PFSK-1 (cell line): ENCODE results near the gene ARHGAP4.

ENCODE experiments used
- FOXP2 ChIP-seq: optimal IDR thresholded peaks from 2 replicates; pipeline ENCODE3; 2011; ENCODE audit warnings: borderline replicate concordance, control low read depth, inconsistent platforms; ENCODE audit not compliant: insufficient read depth; ENCODE audit errors: extremely low read length, extremely low read depth
- POLR2AphosphoS5 ChIP-seq: IDR thresholded peaks from 2 replicates; pipeline ENCODE4 v1.6.1; 2012; ENCODE audit warnings: low read depth, mild to moderate bottlenecking, control low read depth, low read length, moderate library complexity
- SIN3A ChIP-seq: IDR thresholded peaks from 2 replicates; pipeline ENCODE4 v1.6.1; 2012; ENCODE audit warnings: mild to moderate bottlenecking, low read length, moderate library complexity, borderline replicate concordance; ENCODE audit not compliant: insufficient read depth
- TAF1 ChIP-seq: IDR thresholded peaks from 2 replicates; pipeline ENCODE4 v1.6.1; 2012; ENCODE audit warnings: low read length, control low read depth, borderline replicate concordance; ENCODE audit not compliant: insufficient read depth
- TF ChIP-seq, protein P1 (sequence below), 2 experiments: IDR thresholded peaks; 2 replicates each; pipeline versions ENCODE4 v1.6.1 to v1.8.0; 2011 to 2012; ENCODE audit warnings: low read depth in 2 of 2, low read length in 2 of 2, control low read depth in 1 of 2, inconsistent platforms in 1 of 2, mild to moderate bottlenecking in 1 of 2, moderate library complexity in 1 of 2; ENCODE audit not compliant: insufficient read depth in 1 of 2

DNA sequence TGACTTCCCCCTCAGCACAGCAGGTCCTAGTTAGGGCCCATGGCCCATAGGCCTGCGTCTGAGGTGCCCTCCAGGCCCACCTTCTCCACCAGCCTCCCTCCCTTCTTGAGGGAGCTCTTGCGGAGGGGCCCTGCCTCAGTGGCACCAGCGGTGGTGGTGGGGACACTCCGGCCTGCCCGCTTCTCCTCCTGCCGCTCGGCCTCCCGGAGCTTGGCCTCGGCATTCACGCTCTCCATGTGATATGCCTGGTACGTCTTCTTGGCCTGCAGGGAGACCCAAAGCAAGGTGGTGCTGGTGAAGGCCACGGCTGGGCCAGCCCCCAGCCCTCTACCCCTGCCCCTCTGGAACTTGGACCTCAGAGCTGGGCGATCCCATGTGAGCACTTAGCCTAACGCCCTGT is 5.5 kb downstream of the ARHGAP4 start:
- TF ChIP-seq SIN3A = no peak
- no peak for TF ChIP-seq POLR2AphosphoS5
- no peak for TF ChIP-seq TAF1
- TF ChIP-seq, protein P1, sequence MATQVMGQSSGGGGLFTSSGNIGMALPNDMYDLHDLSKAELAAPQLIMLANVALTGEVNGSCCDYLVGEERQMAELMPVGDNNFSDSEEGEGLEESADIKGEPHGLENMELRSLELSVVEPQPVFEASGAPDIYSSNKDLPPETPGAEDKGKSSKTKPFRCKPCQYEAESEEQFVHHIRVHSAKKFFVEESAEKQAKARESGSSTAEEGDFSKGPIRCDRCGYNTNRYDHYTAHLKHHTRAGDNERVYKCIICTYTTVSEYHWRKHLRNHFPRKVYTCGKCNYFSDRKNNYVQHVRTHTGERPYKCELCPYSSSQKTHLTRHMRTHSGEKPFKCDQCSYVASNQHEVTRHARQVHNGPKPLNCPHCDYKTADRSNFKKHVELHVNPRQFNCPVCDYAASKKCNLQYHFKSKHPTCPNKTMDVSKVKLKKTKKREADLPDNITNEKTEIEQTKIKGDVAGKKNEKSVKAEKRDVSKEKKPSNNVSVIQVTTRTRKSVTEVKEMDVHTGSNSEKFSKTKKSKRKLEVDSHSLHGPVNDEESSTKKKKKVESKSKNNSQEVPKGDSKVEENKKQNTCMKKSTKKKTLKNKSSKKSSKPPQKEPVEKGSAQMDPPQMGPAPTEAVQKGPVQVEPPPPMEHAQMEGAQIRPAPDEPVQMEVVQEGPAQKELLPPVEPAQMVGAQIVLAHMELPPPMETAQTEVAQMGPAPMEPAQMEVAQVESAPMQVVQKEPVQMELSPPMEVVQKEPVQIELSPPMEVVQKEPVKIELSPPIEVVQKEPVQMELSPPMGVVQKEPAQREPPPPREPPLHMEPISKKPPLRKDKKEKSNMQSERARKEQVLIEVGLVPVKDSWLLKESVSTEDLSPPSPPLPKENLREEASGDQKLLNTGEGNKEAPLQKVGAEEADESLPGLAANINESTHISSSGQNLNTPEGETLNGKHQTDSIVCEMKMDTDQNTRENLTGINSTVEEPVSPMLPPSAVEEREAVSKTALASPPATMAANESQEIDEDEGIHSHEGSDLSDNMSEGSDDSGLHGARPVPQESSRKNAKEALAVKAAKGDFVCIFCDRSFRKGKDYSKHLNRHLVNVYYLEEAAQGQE (IDR thresholded peaks at IDR 0.05; ENCODE audit: insufficient read depth in 1 of 2, low read depth in 2 of 2, low read length in 2 of 2) = no peak
- no peak for TF ChIP-seq FOXP2
